ENCODE results near the gene SORCS2.
"Not testable (repeated sequence)": the region's sequence is repeated elsewhere in the genome, so short reads cannot be mapped to it uniquely, and the experiment has no call there.

SORCS2 gene

DNA sequence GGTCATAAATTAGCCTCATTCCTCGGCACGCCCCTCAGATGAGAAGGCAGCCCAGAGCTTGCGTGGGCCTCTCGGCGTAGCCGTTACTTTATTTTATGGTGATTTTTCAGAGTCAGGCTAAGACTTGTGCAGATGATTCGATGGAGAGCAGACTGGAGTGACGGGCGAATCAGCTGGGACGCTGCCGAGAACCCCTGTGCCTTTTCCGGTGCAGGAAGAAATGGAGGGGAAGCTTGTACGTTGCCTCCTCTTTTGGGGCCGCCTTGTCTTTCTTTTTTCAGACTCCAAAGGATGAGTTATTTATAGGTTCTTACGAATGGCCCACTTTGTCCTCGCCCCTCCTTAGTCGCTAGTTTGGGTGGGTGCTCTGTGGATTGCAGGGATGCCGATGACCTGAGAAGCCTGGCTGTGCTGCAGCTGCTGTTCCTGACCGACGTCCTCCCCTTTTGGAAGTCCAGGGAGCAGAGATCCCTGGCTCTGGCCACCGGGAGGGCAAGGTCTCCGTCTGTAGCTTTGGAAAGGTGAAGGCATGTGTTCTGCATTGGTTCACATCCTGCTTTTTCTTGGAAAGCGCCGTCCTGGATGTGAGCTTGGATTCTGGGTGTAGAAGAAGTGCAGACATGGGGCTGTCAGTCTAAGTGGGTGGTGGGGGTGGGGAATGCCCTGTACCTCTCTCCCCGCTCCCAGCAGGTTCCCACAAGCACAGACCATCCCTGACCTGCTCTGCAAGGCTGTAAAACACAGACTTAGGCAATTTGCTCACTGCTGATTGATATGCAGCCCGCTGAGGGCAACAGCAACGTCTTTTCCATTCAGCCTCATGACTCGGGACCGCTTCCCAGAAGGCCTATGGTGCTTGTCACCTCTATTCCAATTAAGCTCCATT lies 9.3 kb downstream of the SORCS2 start:
- DNase-seq, result no peak

GRCh38 chr4:7202411-7202810 lies 10.1 kb downstream of the SORCS2 start:
- DNase-seq, result no peak

DNA sequence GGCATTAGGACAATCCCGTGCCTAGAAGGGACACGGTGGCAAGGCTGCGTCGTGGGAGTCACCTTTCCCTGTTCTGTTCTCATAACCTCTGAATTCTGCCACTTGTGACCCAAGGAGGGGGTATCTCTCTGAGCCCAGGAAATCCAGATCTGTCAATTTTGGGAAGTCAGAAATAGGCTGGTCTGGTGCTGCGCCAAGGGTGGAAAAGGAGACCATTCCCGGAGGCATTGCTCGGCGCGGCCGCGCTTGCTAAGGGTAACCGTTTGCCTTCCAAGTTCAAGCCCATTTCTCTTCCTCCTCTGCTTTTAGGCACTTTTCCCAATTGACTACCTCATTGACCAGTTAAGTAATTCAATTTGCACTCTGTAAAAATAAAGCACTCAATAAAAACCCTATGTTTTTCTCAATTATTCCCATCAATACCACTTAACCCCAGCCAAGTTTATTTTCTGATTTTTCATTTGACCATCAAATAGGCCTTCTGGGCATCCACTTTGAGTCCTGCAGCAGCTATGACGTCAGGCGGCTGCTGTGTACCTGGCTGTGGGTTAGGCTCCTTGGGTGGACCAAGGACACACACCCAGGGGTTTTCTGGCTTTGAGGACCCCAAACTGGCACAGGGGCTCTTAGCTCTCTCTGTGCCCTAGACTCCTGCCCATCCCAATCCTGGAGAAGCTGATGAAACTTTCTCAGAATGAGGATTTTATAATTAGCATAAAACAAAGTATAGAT lies 12.5 kb downstream of the SORCS2 start:
- DNase-seq, result no peak

DNA sequence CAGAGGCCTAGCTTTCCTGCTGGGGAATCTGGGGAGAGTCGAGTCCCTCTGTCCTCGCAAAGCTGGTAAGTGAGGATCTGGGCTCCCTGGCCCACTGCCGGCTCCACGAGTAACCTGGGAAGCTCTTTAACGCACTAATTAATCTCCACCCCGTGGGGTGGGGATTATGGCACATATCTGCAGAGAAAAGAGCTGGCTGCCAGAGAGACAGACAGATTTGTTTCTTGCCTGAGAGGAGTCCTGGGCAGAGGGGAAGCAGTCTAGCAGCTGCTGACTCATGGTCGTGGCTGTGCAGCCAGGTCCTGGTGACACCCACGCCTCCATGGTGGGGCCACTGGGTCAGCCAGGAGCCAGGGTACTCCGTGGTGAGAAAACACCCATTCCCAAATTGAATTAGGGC lies 14.0 kb downstream of the SORCS2 start:
- no peak for DNase-seq

GRCh38 chr4:7206911-7207567 lies 14.7 kb downstream of the SORCS2 start:
- no peak for DNase-seq

DNA sequence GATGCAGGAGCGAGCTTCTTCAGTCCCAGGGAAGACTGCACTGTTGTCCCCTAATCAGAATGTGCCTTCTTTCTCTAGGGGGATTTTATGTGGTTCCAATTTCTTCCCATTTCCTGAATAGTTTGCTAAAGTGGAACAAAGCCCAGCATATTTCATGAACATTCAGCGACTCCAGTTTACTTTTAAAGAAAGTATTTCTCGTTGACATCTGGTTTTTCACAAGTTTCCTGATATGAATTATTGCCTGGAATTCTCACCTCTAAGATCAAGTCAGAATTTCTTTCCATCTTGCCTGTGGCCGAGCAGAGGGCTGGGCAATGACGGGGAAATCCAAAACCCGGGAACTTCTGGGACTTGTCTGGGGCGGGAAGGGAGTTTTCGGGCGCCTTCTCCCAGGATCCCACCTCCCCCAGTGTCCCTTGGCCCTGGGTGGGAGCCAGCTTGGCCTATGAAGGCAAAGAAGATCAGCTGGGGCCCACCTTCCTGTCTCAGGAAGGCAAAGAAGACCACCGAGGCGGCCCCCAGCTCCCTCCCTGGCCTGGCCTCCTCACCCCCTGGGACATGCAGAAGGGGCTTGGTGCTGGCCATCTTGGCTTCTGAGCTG lies 15.4 kb downstream of the SORCS2 start:
- DNase-seq, result no peak

DNA sequence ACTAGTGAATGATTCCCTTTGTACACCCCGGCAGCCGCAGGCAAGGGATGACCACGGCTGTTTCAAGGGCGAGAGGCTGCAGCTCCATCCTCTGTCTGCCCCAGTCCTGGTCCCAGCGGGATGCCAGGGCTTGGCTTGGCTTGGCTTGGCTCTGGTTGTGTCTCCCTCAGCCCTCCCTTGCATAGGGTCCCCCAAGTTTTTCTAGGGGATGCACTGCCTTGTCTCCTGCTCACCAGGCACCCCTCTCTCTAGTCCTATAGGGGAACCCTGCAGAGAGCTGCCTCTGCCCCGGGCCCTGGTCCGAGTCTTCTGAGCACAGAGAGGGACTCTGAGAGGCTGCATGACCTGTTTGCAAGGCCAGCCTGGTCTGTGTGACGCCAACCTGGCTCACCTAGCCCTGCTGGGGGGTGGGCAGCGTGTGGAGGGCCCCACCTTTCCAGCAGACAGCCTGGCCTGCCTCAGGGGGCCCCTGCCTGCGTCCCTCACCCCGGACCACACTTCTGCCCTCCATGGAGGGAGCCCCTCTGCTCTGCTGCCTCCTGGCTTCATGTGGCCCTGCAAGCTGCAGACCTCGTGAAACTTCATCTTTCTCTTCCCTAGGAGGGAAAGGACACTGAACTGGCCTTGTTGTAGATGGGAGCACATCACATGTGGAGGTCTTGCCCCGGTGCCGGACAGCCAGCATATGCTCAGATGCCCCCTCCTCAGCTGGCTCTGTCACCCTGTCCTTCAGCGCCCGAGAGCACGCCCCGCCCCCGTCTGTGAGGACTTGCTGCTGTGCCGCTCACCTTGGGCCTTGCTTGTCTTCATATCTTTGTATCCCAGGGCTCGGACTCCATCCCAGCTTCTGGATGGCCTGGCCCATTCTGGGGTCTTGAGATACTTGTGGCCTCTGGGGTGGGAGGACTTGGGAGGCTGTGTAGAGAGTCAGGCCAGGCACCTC lies 16.4 kb downstream of the SORCS2 start:
- no peak for DNase-seq

GRCh38 chr4:7209699-7210098 lies 17.4 kb downstream of the SORCS2 start:
- no peak for DNase-seq

- no peak for DNase-seq
Measured at GRCh38 chr4:7210824-7211223, 18.5 kb downstream of the SORCS2 start.

GRCh38 chr4:7212101-7212674 lies 19.9 kb downstream of the SORCS2 start:
- no peak for DNase-seq

- DNase-seq, result no peak
Measured at GRCh38 chr4:7212921-7213320, 20.6 kb downstream of the SORCS2 start.

DNA sequence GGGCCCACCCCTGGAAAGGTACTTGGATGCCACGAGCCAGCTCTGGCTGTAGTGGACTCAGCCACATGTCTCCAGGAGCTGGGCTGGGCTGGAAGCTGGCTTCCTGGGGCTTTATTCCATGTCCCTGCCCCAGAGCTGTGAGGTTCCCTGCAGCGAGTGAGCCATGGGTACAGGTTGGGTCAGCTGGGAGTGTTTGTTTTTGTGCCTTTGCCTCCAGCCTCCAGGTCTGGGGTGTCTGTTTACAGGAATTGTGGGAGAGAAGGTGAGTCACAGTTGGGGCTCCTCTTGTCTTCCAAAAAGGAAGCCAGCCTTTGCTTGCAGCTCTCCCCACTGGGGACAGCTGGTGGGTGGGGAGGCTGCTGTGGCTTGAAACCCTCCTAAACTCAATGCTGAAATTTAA lies 21.5 kb downstream of the SORCS2 start:
- no peak for DNase-seq

- no peak for DNase-seq
Measured at GRCh38 chr4:7214359-7214758, 22.0 kb downstream of the SORCS2 start.

GRCh38 chr4:7215187-7215586 lies 22.8 kb downstream of the SORCS2 start:
- not testable (repeated sequence) for DNase-seq

DNA sequence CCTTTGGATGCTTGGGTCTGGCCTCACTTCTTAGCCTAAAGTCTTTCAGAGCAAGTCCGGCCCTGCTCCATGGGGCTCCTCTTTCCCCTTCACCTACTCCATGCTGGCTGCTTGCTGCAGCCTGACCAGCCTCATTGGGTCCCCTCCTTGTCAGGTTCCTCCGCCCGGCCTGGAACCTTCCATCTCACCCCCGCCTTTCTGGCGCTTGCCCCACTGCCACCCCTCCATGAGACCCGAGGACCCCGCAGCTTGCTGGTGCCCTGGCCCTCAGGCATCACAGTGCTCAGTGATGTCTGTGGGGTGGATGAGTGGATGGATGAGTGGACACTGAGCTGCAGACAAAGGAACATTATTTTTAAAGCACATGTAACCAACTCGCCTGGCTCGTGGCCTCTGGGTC lies 24.7 kb downstream of the SORCS2 start:
- no peak for DNase-seq

GRCh38 chr4:7217474-7218321 lies 25.4 kb downstream of the SORCS2 start:
- DNase-seq, result no peak

GRCh38 chr4:7218686-7219085 lies 26.3 kb downstream of the SORCS2 start:
- no peak for DNase-seq

GRCh38 chr4:7222521-7222920 lies 30.2 kb downstream of the SORCS2 start:
- no peak for DNase-seq

- no peak for DNase-seq
Measured at GRCh38 chr4:7223541-7223940, 31.2 kb downstream of the SORCS2 start.

- no peak for DNase-seq
Measured at GRCh38 chr4:7224001-7224400, 31.7 kb downstream of the SORCS2 start.
